ENCODE measurements around the gene TBC1D9B.

The TBC1D9B gene

DNA sequence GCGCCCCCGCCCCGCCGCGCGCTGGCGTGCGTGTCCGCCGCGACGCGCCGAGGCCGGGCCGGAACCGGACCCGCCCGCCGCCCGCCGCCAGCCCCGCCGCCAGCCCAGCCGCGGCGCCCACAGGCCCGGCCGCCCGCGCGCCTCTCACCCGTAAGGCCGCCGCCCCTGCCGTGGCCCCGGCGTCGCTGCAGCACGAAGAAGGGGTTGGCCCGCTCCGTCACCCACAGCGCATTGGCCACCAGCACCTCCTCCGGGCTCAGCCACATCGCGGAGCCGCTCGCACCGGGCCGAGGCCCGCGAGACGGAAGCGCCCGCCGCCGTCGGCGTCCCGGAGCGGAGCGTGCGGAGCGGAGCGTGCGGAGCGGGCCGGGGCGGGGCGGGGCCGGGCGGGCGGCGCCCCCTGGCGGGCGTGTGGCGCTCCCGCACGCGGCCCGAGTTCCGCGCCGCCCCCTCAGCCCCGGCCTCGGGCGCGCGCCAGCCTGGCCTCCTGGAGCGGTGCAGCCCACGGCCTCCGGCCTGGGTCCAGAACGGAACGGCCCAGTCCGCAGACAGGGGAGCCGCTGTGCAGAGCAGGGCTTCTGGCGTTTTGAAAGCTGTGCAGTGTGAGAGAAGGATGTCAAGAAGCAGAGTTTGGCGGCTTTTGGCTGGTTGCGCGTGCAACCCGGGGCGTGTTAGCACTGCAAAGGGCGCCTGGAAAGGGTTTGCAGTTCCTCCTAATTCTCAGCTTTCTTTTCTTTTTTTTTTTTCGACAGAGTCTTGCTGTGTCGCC lies at the start of gene TBC1D9B:
Gene TBC1D9B, minus strand, starts transcription at position 342 of the 769 bp plus-strand sequence. Its CDS starts 76 bp downstream, at position 266.
- peak; percentile 85 for DNase-seq

DNA sequence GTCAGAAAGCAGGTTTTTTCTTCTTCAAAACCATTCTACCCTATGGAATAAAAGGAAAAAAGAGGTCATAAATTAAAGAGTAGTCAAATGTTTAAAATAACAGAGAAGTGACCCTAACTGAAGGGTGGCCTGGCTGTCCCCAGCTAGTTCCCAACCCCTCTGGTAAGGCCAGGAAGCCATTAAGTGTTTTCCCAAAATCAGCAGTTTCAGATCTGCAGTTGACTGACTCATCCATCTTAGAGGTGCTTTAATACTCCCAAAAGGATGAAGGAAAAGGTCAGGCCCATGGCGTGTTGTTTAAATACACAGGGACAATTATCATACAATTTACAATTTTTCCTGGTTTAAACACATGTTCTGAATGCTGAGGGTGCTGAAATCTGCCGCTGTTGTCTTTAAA lies 47.9 kb upstream of the TBC1D9B start:
- DNase-seq, result no peak

DNA sequence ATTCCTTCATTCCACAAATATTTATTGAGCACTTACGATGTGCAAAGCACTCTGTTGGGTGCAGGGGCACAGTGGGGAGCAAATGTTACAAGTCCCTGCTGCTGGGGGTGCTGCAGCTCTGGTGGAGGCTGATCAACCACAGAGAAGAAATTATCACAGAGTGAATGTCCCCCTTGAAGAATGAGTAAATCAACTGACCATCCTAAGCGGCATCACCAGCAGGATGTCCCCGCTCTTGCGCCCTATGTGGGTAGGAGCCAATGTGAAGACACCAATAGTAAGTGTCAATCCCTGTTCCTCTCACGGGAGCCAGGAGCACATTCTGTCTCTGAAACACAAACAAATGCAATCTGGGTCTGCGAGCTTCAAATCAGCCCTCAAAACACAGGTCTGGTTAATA lies 47.4 kb upstream of the TBC1D9B start:
- DNase-seq, result no peak

DNA sequence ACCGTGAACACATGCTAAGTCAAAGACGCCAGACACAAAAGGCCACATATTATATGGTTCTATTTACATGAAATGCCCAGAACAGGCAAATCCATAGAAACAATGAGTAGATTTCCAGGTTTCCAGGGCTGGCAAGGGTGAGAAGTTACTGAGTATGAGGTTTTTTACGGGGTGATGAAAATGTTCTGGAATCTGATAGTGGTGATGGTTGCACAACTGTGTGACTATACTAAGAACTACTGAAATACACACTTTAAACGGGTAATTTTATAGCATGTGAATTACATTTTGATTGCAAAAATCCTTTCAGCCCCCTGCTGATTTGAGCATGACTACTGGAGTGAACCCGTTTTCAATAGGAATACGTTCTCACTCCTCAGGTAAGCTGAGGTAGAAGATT lies 46.7 kb upstream of the TBC1D9B start:
- no peak for DNase-seq

DNA sequence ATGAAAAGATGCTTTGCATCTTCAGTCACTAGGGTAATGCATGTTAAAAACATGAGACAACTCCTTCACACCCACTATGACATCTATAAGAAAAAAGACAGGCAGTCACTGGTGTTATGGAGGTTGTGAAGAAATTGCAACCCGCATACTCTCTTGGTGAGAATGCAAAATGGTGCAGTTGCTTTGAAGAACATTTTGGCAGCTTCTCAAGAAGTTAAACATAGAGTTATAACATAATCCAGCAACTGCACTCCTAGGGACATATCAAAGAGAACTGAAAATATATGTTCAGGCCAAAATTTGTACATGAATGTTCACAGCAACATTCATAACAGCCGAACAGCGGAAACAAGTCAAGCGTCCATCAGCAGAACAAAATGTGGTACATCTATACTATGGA lies 46.3 kb upstream of the TBC1D9B start:
- DNase-seq, result no peak

DNA sequence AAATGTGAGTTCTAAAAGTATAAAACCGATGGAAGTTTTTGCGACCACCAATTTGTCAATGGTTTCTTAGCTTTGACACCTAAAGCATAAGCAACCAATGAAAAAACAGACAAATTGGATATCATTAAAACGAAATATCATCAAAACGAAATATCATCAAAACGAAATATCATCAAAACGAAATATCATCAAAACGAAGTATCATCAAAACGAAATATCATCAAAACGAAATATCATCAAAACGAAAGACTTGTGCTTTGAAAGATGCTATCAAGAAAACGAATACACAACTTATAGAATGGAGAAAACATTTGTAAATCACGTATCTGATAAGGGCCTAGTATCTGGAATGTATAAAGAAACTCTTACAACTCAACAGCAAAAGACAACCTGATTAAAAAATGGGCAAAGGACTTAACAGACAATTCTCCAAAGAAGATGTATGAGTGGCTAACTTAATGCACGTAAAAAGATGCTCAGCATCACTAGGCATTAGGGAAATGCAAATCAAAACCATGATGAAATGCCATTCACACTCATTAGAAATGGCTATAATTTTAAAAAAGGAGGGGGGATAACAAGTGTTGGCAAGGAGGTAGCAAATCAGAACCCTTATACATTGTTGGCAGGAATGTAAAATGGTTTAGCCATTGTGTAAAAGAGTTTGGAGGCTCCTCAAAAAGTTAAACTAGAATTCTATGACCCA lies 29.4 kb upstream of the TBC1D9B start:
- no peak for DNase-seq

DNA sequence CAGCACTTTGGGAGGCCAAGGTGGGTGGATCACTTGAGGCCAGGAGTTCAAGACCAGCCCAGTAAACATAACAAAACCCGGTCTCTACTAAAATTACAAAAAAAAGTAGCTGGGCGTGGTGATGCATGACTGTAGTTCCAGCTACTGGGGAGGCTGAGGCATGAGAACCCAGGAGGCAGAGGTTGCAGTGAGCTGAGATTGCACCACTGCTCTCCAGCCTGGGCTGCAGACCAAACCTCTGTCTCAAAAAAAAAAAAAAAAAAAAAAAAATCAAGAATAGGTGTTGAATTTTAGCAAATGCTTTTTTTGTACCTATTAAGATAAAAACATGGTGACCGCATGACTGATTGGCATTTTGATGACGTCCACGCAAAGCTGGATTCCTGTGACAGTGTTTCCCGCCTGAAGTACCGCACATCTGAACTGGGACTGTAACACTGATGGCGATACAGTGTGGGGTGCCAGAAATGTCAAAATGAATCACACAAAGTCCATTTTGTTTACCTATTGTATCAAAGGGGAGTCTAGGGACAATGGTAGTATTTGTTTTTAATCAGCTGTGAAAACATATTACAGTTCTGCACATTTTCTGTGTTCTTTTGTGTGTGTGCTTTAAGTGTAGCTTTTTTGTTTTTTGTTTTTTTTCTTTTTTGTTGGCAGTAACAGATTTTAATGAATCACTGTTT lies 23.2 kb upstream of the TBC1D9B start:
- DNase-seq, result peak; percentile 21

DNA sequence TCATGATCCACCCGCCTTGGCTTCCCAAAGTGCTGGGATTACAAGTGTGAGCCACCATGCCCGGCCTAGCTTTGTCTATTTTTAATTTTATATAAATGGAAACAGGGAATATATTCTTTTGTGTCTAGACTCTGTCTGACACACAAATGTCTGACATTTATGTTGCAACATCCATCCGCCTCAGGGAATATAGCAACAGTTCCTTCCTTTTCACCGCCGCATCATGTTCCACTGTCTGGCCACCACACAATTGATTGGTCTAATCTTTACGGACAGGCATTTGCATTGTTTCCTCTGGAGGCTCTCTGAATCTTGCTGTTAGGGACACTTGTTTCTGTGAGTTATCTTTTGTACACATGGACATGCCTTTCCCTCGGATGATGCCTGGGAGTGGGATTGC lies 20.1 kb upstream of the TBC1D9B start:
- no peak for DNase-seq

DNA sequence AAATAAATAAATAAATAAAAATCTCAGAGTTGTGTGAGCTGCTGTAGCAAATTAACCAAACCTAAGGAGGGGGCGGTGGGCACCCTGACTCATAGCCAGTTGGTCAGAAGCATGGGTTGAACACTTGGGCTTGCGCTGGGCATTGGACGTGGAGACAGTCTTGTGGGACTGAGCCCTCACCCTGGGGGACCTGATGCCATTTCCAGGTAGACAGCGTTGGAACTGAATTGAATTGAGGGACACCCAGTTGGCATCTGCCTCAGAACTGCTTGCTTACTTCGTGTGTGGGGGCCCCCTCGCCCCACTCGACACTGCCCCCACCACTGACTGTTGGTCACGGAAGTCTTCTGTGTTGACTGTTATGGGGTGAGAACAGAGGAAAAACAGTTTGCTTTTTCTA lies 19.0 kb upstream of the TBC1D9B start:
- DNase-seq, result no peak

DNA sequence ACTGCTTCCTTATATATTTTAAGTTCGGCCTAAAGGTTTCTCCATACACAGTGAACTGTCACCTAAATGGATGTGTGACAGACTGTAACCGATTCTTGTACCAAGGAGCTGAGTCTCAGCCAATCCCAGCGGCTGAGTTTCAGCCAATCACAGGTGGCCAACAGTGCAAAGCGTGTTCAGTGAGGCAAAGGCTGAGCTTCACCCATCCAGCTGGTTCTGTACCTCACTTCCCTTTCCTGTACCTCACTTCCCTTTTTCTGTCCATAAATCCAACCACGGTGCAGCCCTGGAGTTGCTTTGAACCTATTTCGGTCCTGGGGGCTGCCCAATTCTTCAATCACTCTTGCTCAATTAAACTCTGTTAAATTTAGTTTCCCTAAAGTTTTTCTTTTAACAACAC lies 15.7 kb upstream of the TBC1D9B start:
- no peak for DNase-seq

DNA sequence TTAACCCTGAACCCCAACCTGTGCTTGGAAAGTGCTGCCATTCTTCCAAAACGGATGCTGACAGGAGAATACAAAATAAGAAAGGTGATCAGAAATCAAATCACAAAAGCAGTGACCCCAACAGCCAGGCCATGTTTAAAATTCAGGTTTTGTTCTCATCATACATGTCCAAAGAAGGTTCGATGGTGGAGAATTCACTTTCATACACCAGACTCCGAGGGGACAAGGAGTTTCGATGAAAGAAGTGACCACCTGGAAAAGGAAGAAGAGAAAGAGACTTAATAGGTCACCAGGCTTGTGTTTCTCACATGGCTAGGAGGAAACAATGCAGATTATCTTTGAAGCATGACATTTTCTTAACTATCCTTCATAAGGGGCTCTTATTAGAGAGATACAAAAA lies 12.5 kb upstream of the TBC1D9B start:
- DNase-seq, result no peak

DNA sequence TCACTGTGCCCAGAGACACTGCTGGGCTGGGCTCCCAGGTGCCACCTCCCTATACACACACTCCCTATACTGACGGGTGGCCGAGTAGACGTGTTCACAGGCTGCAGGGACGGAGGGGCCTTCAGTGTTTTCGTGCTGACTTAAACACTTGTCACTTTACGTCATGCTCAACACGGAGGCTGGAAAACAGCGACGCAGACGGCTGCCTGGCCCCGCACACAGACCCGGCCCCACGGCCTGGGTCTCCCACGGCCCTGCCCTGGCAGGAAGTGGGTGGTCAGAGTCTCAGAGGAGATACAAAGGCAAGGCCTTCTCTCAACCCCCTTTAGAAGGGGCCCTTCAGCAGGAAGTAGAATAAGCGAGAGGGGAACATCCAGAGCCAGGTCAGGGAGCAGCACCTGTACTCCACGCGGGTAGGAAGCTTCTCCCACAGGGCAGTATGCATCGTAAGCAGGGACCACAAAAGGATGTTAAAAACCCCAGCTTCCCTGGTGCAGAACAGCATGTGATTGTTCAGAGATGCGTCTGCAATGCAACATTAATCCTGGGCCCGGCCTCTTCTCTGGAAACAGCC lies 11.9 kb upstream of the TBC1D9B start:
- no peak for DNase-seq

DNA sequence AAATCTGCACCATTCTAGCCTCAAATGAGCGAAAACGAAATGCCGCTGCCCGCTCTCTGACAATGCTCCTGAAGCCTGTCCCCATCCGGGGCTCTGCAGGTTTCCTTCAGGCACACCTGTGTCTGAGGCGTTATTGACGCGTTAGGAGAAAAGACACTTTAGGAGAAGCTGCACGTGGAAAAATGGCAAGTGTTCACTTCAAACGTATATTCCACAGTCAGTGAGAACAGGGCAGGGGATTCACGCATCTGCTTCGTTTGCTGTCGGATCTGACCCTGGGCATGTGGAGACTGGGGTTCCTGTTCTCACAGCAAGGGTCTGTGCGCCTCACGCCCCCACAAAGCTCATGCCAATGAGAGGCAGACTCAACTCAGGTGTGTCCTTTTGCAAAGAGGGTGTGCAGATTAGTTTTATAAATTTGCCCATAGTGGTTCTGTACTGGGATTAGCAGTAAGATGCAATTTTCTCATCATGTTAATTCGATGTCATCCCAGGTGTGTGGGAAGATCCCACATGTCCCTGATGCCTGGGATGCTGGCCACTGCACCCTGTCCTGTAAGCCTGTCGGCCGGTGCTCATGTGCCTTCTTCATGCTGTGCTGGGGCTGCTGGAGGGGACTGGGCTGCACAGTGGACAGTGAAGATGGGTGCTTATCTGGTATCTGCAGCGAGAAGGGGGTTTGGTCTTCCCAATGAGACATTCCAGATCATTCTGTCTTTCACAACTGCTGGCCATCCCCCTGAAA lies 11.2 kb upstream of the TBC1D9B start:
- DNase-seq, result no peak

DNA sequence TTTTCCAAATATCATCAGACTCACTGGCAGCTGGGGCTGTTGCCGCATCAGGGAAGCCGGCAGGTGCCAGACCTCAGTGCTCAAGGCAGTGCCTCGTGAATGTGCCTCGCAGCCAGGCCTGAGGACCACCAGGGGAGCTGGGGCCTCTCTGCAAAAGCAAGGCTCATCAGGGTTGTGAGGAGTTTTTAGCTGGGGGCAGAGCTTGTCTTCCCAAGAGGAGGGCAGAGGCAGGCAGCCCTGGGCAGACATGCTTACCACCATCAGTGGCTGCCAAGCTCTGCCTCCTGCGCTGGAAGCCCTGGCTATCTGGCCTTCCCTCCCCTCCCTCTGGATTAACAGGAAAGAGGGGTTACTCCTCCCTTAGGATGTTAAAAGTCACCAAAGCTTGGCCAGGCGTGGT lies 8.8 kb upstream of the TBC1D9B start:
- DNase-seq, result no peak

DNA sequence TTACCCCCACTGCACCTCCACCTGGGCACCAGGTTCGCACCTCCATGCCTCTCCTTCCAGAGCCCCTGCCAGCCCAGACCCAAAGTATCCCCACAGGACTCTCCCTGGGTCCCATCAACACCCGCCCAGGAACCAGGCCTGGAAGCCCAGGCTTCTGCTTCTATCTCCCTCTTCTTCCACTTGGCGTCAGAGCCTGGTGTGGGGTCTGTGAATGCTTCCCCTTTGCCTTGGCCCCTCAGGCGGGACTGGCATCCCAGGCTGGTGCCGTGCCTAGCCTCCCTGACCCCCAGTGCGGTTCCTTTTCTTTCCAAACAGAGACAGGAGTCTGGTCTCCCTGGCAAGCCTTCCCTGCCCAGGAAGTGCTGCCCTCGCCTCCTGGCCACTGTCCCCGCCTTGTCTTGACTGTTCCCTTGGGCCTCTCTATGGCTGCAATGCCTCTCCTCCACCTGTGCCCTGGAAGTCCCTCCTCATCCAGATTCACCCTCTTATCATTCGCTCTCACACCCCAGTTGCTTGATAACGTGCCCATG lies 7.8 kb upstream of the TBC1D9B start:
- no peak for DNase-seq

DNA sequence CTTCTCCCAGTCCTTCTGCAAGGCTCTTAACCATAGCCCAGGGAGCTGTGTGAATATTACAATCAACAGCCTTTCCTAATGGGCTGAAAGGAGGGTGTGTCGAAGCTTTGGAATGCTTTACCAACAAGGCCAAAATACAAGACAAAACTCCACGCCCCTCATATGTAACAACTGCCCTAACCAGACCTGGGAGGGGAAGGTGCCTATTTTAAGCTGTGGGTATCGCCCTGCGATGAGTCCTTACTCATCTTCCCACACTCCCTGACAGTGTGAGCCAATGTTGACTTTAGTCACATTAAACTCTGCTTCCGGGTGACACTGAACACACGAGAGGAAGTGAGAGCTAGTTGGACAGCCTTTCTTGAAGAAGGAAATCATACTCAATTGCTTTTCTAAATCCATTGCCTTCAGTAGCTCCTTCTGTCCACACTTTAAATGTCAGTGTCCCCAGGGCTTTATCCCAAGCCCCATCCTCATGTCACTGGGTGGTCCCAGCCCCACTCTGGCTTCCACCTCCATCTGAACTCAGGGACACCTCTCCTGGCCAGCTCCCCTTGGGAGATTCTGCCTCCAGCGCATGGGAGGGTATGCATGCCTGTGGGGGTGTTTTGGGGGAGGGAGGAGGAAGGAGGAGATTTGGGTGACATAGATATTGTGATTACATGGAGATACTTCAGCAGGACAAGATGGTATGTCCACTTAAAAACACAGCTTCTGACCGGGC lies 6.5 kb upstream of the TBC1D9B start:
- peak; percentile 49 for DNase-seq

DNA sequence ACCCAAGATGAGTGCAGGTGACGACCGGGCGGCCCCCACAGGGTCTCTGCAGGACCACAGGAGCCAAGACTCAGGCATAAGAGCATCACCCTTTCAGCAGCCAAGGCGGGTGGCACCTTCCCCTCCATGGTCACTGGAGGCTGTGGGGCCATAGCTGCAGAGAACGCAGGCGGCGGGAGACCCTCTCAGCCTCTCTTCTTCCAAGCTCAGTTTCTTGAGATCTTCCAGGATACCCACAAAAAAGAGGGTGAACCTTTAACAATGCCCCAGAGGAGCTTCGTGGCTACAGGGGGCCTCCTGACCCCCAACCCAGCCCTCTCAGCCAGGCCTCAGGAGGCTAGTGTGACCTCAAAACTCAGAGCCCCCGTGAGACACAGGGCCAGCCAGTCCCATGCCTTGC lies 5.8 kb upstream of the TBC1D9B start:
- no peak for DNase-seq

DNA sequence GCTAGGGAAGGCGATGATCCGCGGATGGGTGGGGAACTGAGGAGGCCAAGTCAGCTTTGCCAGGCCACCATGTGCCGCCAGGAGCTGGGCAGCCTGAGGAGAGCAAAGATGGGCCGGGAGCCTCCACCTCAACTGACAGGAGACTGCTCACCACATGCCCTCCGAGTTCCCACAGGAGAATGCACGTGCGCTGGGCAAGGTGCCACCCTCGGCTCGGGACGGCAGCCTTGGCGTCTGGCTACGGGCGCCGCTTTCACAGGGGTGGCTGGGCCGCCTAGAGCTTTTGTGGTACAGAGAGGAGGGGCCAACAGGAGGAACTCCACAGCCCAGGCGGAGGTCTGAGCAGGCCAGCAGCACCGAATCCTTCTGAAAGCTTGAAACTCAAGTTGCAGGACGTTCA lies 5.3 kb upstream of the TBC1D9B start:
- DNase-seq, result no peak

DNA sequence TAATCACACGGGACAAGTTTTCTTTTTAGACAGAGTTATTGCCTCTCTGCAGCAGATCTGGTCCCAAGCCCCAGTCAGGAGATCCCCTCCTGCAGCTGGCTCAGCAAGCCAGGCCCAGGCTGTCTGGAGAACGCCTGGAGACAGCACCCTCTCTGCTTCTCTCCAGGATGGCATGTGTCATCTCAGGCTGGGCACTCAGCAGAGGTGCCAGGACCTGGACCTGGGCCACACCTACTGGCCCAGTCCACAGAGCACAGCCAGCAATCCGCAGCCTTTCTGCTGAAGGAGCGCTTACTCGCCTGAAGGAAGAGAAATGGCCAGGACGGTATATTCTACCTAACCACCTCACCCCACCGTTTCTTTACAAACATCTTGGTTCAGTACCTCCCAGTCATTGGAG lies 4.7 kb upstream of the TBC1D9B start:
- DNase-seq, result no peak

DNA sequence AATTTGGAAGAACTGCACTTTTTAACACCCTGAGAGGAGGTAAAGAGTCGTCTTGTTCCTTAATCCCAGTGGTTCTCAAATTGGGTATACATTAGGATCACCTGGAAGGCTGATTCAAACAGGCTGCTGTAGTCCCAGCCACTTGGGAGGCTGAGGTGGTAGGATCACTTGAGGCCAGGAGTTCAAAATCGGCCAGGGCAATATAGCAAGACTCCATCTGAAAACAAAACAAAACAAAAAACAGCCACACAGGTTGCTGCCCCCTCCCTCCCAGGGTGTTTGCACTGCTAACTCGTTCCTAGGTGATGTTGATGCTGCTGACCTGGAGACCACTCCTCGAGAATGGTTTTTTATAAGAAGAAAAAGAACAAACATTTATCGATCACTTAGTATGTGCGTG lies 1.5 kb upstream of the TBC1D9B start:
- DNase-seq, result no peak

DNA sequence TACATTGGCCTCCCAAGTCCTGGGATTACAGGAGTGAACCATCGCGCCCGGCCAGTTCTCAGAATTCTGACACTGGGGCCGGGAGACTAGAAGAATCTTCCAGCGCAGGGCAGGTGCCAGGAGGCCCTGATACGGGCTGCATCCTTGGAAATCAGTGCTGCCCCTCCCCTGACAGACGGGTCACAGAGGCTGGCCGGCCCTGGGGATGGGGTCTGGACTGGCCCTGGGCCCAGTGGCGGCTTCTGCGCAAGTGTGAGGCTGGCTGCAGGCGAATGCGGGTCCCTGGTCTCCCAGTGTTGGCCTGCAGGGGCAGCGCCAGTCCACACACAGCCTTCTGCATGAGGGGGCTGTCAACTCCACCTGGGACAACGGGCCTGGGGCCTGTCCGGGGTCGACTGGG lies 831 bp upstream of the TBC1D9B start:
- peak; percentile 10 for DNase-seq

All from NCI-H69 (cell line).